Prostate gland (tissue), 2 donors: ENCODE results near the gene CDC42.

ENCODE experiments used
- POLR2A ChIP-seq: fragments of 450-650 bp; IDR thresholded peaks from one replicate; pipeline ENCODE4 v1.6.1; 2016; ENCODE audit warnings: antibody characterized with exemption, mild to moderate bottlenecking
- POLR2AphosphoS5 ChIP-seq: sonication (generic); formaldehyde crosslinking; IDR thresholded peaks from one replicate; pipeline ENCODE4 v1.6.1; 2017; ENCODE audit warnings: antibody characterized with exemption
- TF ChIP-seq, protein P1 (sequence below), 4 experiments: fragments of 200-600 bp in 2 of 4; fragments of 450-650 bp in 2 of 4; sonication (generic) in 2 of 4; IDR thresholded peaks; 1 replicate in 3 of 4; 2 replicates in 1 of 4; pipeline ENCODE4 v1.5.1; 2016 to 2019; ENCODE audit warnings: antibody characterized with exemption in 4 of 4, mild to moderate bottlenecking in 2 of 4, moderate library complexity in 2 of 4

DNA sequence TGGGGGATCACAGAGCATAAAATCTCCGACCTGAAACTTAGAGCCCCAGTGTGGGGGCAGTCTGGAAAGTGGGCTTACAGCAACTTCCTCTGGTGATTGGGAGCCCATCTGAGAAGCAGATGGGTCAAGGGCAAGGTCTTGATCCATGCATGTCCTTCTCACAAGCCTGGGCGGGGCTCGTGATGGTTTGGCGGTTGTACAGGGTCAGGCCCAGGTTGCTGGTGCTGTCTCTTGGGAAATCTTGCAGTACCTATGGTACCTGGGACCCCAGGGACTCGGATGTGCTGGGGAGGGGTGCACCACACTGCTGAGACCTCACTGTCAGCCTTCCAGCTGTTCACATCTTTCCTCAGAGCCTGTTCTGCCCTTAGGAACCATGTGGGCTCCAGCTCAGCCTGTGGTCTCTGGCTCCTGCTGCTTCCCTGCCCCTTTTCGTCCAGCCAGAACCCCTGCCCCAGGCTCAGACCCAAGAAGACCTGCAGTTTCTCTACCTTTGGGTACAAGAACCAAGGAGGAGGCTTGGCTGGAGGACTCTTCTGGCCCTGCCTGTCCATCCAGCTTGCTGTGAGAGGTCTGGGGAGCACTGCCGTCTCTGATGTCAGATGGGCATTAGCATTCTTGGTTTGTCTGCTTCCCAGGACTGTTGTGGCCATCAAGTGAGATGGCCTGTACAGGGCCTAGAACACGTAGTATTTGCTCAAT, 65.9 kb downstream of the CDC42 start:
- TF ChIP-seq, protein P1, sequence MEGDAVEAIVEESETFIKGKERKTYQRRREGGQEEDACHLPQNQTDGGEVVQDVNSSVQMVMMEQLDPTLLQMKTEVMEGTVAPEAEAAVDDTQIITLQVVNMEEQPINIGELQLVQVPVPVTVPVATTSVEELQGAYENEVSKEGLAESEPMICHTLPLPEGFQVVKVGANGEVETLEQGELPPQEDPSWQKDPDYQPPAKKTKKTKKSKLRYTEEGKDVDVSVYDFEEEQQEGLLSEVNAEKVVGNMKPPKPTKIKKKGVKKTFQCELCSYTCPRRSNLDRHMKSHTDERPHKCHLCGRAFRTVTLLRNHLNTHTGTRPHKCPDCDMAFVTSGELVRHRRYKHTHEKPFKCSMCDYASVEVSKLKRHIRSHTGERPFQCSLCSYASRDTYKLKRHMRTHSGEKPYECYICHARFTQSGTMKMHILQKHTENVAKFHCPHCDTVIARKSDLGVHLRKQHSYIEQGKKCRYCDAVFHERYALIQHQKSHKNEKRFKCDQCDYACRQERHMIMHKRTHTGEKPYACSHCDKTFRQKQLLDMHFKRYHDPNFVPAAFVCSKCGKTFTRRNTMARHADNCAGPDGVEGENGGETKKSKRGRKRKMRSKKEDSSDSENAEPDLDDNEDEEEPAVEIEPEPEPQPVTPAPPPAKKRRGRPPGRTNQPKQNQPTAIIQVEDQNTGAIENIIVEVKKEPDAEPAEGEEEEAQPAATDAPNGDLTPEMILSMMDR (IDR thresholded peaks at IDR 0.05): no peak
- TF ChIP-seq POLR2A: no peak
- TF ChIP-seq POLR2AphosphoS5: no peak
